HUDEP-2 (cell line): ENCODE data around the gene CNOT6.
A peak's percentile ranks its signal among the peaks of the same experiment; 100 is the strongest.
"Not testable (repeated sequence)": the region's sequence is repeated elsewhere in the genome, so short reads cannot be mapped to it uniquely, and the experiment has no call there.

Experiments used
- DNase-seq, 76 experiments: peaks; one replicate each; lab custom pipeline; 2025; ENCODE audit not compliant: unreplicated experiment in 76 of 76; lab: John Stamatoyannopoulos, UW

CNOT6 gene

GRCh38 chr5:180515974-180516373, 21.8 kb downstream of the CNOT6 start:
- DNase-seq = not testable (repeated sequence)

GRCh38 chr5:180516440-180516839, 22.3 kb downstream of the CNOT6 start:
- no peak for DNase-seq

GRCh38 chr5:180519098-180519497, 24.9 kb downstream of the CNOT6 start:
- DNase-seq = no peak

- DNase-seq = no peak
Measured at GRCh38 chr5:180521101-180521500, 26.9 kb downstream of the CNOT6 start.

GRCh38 chr5:180521591-180521990, 27.4 kb downstream of the CNOT6 start:
- no peak for DNase-seq

- DNase-seq = no peak
Measured at GRCh38 chr5:180522330-180522729, 28.2 kb downstream of the CNOT6 start.

GRCh38 chr5:180523629-180524466, 29.7 kb downstream of the CNOT6 start:
- DNase-seq = no peak

GRCh38 chr5:180525399-180525798, 31.2 kb downstream of the CNOT6 start:
- DNase-seq = no peak

- no peak for DNase-seq
Measured at GRCh38 chr5:180526269-180526668, 32.1 kb downstream of the CNOT6 start.

GRCh38 chr5:180527659-180528058, 33.5 kb downstream of the CNOT6 start:
- no peak for DNase-seq

- not testable (repeated sequence) for DNase-seq
Measured at GRCh38 chr5:180531036-180531585, 36.9 kb downstream of the CNOT6 start.

GRCh38 chr5:180532268-180532667, 38.1 kb downstream of the CNOT6 start:
- no peak for DNase-seq

GRCh38 chr5:180533845-180534244, 39.7 kb downstream of the CNOT6 start:
- no peak for DNase-seq

GRCh38 chr5:180535573-180535972, 41.4 kb downstream of the CNOT6 start:
- DNase-seq = no peak

GRCh38 chr5:180540050-180540694, 46.0 kb downstream of the CNOT6 start:
- DNase-seq = no peak

- DNase-seq = no peak
Measured at GRCh38 chr5:180541710-180542109, 47.5 kb downstream of the CNOT6 start.

GRCh38 chr5:180545248-180545647, 51.1 kb downstream of the CNOT6 start:
- DNase-seq = no peak

GRCh38 chr5:180548563-180548962, 54.4 kb downstream of the CNOT6 start:
- peak in 12 of 76 experiments; percentile 7 to 43 (median 16) for DNase-seq

- peak in 31 of 76 experiments; percentile 8 to 87 (median 58) for DNase-seq
Measured at GRCh38 chr5:180553530-180553929, 59.4 kb downstream of the CNOT6 start.

GRCh38 chr5:180555168-180555921, 61.2 kb downstream of the CNOT6 start:
- peak in 35 of 76 experiments; percentile 15 to 85 (median 53) for DNase-seq

GRCh38 chr5:180557217-180557809, 63.1 kb downstream of the CNOT6 start:
- DNase-seq = no peak
